HG03457 (cell line): ENCODE results near the gene PSMD6.

Source experiments
- ATAC-seq: cut with Tn5 transposase; IDR thresholded peaks from one replicate; pipeline ENCODE4 v1.9.1; 2021; ENCODE audit warnings: moderate number of reproducible peaks; ENCODE audit not compliant: unreplicated experiment

Gene PSMD6

DNA sequence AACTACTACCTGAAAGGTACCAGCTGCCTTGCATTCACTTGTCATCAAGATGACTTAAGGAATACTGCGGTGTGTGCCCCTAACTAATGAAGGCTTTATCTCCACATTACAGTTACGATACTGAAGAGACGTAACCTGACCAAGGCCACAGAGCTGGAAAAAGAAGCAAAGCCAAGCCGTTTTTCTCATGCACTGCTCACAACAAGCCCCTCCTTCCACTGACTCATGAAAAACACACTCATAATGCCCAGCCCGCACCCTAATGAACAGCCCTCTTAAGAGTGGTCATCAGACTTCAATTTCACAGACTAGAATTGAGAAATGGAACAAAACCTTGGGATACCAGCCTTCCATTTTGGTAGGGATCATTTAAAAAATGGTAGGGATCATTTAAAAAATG, 11.6 kb downstream of the PSMD6 start:
- ATAC-seq = no peak

DNA sequence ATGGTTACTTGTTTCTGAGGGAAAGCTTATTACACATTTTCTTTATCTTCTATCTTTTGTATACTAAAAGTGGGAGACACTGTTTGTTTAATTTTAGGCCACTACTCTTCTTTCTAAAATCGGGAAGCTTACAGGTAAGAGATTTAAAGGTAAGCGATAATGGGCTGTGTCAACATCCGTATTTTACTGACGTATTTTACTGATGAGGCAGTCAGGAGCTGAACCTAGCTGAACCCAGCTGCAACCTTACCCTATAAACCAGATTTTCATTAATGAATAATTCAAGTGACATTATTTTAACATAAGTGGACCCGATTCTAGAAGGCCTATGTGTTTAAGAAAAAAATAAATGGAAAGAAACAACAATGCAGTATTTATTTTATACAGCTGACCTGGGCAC, 13.1 kb downstream of the PSMD6 start:
- ATAC-seq = no peak

DNA sequence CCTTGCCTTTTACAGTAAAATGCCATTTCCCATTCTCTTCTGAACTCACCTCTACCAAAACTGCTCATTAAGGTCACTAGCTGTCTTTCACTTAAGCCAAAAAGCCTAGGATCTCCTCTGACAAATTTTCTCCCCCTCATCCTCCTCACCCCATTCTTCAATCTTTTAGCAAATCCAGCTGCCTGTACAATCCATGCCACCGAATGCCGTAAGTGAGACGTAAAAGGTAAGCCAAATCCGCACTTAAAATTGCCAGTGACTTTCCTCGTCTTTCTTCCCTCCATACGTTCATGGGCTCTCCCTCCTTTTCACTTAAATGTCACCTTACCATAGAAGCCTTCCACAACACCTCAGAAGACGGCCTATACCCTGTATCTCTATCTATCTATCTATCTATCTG, 13.8 kb downstream of the PSMD6 start:
- no peak for ATAC-seq

DNA sequence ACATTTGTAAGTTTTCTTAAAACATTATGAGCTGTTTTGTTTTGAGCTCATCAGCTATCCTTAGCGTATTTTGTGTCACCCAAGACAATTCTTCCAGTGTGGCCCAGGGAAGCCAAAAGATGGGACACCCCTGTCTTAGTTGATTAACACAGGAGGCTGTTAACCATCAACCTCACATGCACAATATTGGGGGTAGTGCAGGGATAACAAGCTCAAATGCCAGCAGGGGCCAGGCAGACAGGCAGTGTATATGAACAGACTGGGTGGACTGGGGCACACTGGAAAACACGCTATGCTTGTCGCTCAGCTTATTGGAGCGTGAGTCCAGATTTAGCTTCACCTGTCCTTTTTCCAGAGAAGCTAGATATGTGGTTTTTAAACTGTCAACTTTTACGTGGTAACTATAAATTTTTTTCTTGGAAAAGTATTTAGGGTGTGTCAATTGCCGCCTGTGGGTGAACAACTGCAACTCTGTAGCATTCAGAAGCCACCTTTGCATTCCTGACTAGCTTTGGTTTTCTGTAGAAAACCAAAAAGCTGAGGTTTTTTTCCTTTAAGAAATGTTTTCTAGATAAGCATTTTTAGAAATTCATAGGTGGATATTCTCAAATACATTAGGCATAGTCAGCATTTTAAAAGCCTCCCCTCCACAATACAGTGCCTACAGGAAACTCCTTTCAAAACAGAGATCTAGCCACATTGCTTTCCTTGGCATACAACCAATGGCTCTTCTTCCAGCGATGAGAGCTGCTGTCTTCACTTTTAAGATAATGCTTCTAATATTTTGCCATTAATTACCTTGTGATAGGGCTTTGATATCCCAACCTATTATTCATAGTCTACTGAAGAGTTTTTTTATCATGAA, 14.6 kb downstream of the PSMD6 start:
- ATAC-seq = no peak

DNA sequence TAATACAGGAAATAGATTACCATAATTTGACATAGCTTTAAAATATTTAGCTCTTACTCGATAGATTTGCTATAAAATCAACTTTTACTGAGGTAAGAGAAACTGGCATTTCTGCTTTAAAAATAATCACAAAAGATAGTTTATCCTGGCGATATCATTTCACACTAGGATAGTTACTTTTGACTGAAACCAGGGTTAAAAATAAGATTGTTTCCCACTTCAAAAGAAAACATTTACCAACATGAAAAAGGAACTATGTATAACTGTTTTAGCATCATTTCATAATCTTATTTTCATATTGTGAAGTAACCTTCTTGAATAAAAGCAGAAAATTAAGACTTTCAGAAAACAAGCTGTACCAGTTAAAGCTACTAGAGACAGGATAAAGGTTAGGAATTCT, 15.3 kb downstream of the PSMD6 start:
- no peak for ATAC-seq

DNA sequence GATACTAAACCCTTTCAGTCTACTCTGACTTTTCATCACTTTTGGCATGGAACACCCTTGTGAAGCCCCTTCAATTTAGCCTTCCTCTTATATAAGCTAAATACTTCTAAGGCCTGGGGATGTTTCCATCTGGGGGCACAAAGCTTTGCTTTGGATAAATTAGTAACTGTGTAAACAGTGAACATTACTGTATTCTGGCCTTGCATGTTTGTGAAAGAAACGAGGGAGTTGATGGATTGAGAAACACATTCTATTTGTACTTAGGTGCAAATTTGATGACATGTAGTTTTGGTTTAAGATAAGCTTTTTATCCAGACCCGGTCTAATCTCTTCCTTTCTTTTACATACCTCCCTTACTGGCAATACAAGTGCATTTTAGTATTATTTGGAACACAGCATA, 19.7 kb downstream of the PSMD6 start:
- no peak for ATAC-seq

DNA sequence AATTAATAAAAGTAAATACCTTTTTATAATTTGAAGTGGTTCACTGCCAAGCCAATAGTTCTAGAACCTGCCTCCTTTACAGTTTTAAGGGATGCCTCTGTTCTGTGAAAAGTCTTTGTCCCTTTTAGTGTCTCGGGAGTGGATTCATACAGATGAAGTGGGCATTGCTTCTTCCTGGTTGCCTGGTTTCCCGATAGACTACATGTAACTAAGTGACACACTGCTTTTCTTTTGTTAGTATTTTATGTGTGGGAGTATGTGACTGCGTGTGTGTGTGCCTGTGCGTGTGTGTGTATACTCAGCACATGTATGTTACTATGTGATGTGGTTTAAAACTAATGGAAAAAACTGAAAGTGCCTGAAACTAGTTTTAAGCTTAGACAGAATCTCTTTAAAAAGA, 21.1 kb downstream of the PSMD6 start:
- no peak for ATAC-seq

DNA sequence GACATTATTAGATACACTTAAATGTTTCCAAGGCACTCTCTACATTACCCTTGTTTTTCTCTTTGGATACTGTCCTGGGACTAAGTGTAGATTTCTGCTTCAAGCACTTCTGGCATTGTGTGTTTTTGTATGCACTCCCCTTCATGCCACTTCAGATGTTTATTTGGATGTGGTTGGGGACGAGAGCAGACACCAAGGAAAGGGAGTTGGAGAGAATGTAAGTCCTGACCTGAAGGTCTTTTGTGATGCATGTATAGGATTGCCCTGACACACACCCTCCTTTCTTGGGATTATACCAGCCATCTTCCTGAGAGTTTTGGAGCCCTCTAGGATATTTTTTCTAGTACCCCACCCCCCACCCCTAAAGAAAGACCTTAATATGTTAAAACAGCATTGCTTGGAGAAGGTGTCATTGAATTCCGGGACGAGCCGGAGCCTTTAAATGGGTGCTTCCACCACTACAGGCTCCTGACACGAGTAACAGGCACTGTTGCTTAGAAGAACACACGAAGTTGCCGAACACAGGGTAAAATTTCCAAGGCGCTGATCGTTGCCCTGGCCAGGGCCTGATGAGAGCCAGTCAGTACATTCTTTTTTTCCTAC, 22.7 kb downstream of the PSMD6 start:
- ATAC-seq = no peak

DNA sequence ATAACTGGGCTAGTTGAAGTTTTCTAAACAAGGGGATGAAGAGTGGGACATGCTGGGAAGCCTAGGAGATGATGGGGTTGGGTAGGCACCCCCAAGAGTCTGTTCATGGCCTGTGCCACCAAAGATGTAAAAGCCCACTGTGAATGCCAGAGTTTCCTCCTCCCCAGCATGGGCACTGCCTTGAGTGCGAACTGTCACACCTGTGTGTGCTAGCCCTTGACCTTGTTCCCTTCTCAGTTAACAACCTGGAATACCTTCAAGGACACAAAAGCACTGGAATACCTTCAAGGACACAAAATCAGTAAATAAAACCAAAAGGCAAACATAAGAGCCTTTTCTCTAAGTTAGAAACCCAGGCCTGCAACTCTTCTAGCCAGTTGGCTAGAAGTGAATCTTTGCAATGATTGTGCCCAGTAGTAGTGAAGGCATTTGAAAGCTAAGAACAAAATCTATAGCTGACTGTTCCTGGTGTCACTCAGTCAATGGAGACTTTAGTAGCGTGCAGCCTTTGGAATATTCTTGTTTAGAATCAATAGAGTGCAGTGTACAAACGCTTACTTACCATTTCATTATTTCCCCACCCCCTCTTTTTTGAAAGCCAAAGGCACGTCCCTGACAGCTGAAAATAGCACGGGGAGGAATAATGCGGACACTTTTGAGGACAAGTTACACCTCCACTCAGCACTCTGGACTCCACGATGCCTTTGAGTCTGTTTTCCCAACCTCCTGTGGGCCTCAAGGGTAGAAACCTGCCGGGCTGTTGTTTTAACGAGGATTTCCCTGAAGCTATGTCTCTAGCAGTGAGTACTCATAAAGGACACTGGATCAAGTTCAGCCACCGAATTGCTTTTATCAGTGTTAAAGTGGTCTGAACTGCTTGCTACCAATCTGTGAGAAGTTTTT, 24.2 kb downstream of the PSMD6 start:
- ATAC-seq = no peak

DNA sequence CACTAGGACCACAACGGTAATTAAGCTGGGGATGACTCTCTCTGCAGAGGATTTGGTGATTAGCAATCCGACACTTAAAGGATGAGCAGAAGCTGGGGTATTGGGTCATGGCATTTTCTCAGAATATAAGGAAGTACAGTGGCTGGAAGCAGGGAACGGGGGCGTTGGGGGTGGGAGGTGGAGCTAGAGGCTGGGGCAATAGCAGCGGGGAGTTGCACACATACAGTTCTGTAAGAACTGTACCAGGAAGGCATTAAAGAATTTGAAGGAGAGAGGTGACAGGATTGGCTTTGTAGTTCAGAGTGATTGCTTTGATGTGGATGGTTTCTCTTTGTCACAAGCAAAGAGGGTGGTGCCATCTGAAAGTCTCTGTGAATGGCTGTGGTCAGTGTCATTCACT, 28.2 kb downstream of the PSMD6 start:
- ATAC-seq = no peak

DNA sequence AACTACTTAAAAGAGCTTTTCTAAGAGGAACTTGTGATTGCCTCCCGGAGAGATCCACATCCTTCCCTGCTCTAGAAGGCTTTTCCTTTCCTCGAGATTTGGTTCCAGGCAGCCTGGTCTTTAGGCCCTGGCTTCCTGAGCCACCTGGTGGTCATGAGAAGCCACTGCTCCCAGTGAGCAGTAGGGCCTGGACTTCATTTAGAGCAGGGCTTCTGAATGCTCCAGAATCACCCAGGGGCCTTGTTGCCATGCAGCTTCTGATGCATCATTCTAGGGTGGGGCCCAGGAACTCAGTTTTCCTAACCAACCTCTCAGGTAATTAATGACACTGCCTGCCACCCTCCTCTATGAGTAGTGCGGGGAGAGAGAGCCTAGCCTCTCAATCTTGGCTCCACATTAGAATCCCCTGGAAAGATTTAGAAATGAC, 29.6 kb downstream of the PSMD6 start:
- ATAC-seq = peak; percentile 63

DNA sequence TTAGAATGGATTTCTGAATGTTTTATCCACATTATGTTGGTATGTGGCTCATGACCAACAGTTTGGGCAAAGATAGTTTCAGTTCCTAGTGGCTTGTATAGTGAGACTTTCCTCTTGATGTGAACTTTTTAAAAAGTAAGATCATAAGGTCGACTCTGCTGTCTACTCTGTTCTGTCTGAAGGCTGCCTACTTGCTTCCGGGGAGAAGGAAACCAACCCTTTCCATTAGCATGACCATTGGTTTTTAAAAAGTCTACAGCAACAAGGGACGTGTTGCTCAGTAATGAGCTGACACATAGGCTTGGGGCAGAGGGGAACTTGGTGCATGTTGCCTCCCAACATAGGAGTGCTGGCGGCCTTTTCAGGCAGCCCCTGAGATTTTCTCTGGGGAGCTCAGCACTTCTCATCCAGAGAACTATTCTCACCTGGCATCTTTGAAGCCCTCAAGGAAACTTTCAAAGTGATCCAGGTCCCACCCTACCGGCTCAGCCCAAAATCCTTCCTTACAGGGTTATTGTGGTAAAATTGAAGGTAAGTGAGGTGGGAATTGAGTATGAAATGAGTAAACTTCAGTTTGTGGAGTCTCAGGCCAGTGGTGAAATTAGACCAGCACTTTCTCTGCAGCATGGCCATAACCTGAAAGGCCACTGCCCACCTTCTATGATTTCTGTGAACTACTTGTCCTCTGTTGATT, 30.6 kb downstream of the PSMD6 start:
- ATAC-seq = no peak

DNA sequence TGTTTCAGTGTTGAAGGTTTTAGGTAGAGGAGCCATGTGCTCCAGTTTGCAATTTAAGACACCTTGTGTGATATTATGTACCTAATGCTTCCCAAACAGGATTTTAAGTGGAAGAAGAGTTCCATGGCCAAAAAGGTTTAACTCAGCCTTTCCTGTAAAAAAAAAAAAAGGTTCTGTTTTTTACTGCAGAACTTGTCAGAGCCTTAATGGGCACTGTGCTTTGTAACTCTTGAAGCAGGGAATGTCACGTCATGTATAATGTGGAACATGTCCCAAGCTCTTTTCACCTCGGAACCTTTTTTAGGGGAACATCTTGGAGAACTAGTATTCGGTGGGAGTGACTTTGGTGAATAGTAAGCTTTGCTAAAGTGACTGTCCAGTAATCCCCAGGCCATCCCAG, 31.6 kb downstream of the PSMD6 start:
- ATAC-seq = no peak

DNA sequence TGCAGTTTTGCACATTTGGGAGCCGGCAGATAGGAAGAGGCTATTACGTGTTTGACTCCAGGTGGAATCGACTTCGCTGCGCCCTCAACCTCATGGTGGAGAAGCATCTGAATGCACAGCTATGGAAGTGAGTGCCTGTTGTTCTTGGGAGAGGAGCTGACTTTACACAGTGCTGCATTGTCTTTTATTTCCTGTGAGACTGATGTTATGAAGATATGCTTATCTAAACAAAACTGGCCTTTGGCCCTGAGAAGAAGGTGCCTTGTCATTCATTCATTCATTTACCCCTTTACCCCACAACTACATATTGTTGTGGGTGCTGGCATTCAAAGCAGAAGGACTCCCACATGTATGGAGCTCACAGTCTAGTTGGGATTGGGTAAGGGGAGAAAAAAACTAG, 32.6 kb downstream of the PSMD6 start:
- ATAC-seq = no peak

DNA sequence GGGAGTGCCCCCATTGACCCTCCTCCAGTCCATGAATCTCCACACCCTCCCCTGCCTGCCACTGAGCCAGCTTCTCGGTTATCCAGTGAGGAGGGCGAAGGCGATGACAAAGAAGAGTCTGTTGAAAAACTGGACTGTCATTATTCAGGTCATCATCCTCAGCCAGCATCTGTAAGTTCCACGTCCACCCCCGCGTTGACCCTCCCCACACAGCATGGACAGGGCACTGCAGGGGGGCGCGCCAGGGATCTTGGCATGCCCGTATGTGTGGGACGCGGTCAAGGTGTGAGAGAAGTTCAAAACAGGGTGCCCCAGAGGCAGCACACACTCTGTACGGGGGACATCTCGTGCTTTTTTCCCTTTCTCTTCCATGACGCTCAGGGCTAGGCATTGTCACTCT, 33.1 kb downstream of the PSMD6 start:
- ATAC-seq = no peak

DNA sequence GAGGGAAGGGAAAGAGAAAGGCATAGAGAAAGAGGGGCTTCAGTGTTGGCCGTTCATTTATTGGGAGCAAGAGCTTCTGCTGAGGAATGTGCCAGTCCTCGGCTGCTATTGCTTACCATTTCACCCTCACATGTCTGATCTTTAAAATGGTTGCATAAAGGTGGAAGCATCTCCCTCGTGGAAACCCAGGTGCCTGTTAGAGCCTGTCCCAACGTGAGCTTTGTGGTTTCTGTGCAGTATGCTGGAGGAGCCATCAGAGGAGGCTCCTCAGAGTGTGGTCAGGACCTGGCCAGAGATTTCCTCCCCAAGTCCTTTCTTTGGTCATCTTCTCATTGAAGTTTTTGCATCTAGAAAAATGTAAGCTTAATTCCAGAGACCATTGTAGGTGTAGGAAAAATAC, 34.4 kb downstream of the PSMD6 start:
- no peak for ATAC-seq

DNA sequence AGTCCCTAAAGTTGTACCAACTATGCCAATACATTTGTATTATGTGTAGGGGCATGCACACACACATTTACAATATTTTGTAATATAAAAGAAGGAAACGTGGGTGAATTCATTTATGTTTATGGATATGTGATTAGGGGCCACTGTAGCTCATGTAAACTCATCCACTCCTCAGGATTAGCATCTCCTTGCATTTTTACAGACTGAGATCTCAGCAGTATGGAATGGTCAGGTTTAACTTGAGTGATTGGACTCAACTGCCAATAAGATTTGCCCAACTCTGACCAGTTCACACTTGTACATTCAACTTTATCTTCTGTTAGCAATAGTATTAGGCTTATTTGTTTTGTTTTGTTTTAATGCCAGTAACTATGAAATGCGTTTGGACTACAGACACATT, 36.5 kb downstream of the PSMD6 start:
- ATAC-seq = no peak

DNA sequence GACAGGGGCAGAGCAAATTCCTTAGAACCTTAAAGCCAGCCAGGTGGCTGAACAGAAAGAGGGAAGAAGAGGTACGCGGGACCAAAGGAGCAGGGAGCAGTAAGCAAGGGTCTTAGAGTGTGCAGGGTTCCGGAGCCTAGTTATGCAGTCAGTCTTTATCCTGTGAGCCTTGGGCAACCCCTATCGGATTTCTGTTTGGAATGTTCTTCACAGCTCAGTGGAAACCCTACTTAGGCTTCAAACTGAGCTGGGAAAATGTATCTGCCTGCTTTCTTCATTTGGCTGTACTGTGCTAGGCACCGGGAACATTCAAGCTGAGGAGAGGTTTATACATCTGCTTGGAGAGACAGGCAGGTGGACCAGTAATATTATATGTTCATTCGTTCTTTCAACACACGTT, 37.1 kb downstream of the PSMD6 start:
- ATAC-seq = no peak

DNA sequence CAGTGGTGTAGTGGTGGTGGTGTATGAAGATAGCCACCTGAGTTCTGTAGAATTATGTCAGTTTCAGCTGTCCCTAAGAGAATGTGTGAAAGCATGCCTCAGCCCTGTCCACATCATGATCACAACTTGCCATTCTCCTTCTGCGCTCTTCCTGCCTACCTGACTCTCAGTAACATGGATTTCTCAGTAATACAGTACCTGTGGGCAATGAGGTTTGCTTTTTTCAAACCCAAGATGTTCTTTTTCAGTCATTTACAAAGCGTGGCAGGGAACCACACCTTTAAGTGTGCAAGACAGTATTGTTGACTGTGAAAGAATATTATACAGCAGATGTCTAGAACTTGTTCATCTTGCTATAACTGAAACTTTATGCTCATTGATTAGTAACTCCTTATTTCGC, 38.9 kb downstream of the PSMD6 start:
- ATAC-seq = no peak

DNA sequence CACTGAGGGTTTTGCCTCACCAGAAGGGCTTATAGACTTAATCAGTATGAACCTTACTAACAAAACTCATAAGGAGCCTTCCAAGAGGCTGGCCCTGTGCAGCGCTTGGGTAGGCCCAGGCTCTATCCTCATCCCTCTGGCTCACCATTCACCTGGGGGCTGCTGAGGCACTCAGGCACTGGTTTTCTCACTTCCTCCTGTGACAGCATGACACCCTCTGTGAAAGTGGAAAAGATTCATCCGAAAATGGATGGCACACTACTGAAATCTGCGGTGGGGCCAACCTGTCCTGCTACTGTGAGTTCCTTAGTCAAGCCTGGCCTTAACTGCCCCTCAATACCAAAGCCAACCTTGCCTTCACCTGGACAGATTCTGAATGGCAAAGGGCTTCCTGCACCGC, 41.3 kb downstream of the PSMD6 start:
- no peak for ATAC-seq

DNA sequence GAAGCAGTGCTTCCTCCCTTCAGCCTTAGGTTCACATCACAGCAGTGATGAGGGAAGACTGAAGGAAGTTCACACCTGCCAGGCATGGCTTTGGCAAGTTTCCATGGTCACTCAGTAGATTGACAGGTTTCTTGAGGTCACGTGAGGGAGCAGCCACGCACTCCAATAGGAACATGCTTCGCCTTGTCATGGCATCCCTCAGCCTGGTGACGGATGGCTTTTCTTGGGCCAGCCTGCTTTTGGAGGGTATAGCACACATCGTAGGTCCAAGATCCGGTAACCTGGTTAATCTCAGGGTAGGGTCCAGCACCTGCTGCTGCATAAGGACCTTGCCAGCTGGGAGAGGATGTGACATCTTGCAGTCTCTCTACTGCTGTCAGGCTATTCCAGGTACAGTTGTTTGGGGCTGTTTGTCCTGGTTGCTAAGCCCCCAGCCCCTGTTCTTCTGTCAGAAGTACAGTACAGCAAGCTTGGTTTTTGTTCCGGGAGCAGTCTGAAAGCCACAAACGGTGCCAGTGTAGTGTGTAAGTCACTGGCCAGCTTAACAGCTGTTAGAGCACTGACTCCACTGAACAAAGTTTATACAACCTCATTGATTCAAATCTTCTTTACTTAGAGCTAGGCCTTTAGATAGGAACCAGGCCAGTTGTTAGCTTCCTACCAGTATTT, 42.3 kb downstream of the PSMD6 start:
- no peak for ATAC-seq
